OCI-LY7 (cell line): ENCODE data around the gene PRIMA1.

Source experiments
- CTCF ChIP-seq: fragments of 200-600 bp; sonication (generic); conservative IDR thresholded peaks from 2 replicates; pipeline ENCODE4 v1.5.1; 2014; ENCODE audit warnings: mild to moderate bottlenecking, antibody characterized with exemption, low read length, moderate library complexity, mixed read lengths
- EZH2phosphoT487 ChIP-seq: fragments of 200-600 bp; sonication (generic); IDR thresholded peaks from 2 replicates; pipeline ENCODE4 v1.6.1; 2018; ENCODE audit warnings: low read depth, borderline replicate concordance, mild to moderate bottlenecking, mixed run types, antibody characterized with exemption, low read length, moderate library complexity, mixed read lengths

GRCh38 chr14:93682459-93682858, 105.8 kb downstream of the PRIMA1 start:
- TF ChIP-seq CTCF (no peak), EZH2phosphoT487 (no peak)
